GM21723 (cell line): ENCODE measurements around the gene ATP8A1.

ENCODE experiments used
- ATAC-seq: cut with Tn5 transposase; IDR thresholded peaks from one replicate; pipeline ENCODE4 v1.9.1; 2021; ENCODE audit warnings: mild to moderate bottlenecking, moderate library complexity; ENCODE audit not compliant: unreplicated experiment

The ATP8A1 gene

DNA sequence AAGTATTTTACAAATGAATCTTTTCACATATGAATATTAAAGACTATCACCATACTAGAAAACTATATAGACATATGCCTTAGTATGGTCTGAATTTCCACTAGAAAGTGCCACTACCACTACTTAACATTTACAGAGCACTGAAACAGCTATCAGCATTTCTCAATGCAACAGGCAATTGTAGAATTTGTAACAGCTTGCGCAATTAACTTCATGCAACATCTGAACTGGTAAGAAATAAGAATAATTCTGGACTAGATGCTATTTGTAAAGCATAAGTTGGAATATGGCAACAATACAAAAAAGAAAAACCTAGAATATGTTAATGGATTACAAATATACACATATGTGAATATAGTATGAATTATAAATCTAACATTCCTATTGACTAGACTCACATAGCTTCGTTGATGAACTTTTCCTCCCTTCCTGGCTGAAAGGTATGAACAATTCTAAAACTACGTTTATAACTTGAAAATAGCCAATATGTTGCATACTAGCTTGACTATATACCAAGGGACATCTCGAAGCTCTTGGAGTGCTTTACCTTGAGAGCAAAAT, 82.0 kb downstream of the ATP8A1 start:
- ATAC-seq, result no peak

DNA sequence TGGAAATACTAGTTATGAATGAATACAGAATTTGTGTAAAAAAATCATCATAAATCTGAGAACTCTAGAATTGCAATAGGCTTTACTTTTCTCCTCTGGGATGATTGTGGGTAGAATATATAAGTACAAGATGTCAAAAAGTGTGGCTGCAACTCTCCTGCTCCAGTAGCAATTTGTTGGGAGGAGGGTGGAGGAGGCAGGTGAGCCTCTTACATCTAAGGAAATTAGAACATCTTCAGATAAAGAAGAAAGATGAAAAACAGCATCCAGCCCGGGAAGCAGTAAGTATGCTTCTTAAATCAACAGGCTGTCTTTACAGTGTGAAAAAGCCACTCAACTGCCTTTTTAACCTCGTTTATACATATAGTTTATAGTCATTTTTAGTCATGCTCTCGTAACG, 83.7 kb downstream of the ATP8A1 start:
- ATAC-seq, result no peak

- no peak for ATAC-seq
Measured at GRCh38 chr4:42570221-42570620, 86.7 kb downstream of the ATP8A1 start.

DNA sequence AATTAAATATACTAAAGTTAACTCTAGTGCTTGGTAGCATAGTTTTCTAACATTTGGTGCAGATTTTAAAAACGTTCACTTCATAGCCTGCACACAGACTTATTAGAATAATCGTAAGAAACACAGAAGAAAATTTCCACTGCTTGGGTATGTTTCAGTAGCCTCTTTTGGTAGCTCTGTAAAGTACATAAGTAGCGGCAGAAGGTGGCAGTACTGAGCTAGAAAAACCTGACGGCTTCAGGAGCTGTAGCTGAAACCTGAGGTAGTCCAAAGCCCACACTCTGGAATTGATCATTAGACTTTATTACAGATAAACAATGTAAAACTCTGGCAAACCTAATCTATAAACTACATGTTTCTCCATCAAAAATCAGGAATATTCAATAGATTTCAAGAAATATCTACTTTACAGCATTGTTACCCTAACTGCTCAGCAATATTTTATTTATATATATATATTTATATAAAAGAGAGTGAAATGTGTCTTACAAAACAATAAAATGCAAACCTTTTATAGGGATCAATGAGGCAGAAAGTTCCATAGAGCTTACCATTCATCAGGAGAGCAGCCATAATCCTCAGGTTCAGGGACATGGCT, 88.2 kb downstream of the ATP8A1 start:
- peak; percentile 98 for ATAC-seq

- ATAC-seq, result no peak
Measured at GRCh38 chr4:42566835-42567234, 90.1 kb downstream of the ATP8A1 start.

GRCh38 chr4:42562016-42562415, 94.9 kb downstream of the ATP8A1 start:
- no peak for ATAC-seq

- no peak for ATAC-seq
Measured at GRCh38 chr4:42561031-42561430, 95.9 kb downstream of the ATP8A1 start.

DNA sequence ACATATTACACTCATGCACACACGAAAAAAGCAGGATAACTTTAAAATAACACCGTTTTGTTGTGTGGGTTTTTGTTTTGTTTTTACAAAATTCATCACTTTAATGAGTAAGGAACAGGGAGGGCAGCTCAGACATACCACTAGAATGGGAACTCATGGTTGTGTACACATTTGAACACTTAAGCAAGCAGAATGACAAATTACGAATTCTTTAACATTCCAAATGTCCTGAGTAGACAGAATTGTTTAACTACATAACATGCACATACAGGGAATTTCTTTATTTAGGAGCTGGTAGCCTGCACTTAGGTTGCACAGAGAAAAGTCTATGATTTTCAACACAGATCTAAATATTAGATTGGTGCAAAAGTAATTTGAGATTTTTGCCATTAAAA, 96.4 kb downstream of the ATP8A1 start:
- ATAC-seq, result no peak

- no peak for ATAC-seq
Measured at GRCh38 chr4:42558156-42558555, 98.7 kb downstream of the ATP8A1 start.

- no peak for ATAC-seq
Measured at GRCh38 chr4:42555828-42556227, 101.1 kb downstream of the ATP8A1 start.

GRCh38 chr4:42554072-42554471, 102.8 kb downstream of the ATP8A1 start:
- ATAC-seq, result no peak

DNA sequence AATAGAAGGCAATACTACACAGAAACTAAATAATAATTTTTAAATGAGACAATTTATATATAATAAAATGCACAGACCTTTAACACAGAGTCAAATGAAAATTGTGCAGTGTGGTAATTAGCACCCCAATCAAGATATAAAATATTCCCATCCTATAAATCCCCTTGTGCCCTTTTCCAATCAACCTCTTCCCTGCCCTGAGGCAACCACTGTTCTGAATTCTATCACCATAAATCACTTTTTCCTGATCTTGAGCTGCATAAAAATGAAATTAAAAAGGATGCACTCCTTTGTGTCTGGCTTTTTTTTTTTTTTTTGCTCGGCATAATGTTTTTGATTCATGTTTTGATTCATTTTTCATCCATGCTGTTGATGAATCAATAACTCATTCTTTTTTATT, 107.0 kb downstream of the ATP8A1 start:
- no peak for ATAC-seq

- no peak for ATAC-seq
Measured at GRCh38 chr4:42547805-42548204, 109.1 kb downstream of the ATP8A1 start.

- ATAC-seq, result no peak
Measured at GRCh38 chr4:42543762-42544161, 113.1 kb downstream of the ATP8A1 start.

DNA sequence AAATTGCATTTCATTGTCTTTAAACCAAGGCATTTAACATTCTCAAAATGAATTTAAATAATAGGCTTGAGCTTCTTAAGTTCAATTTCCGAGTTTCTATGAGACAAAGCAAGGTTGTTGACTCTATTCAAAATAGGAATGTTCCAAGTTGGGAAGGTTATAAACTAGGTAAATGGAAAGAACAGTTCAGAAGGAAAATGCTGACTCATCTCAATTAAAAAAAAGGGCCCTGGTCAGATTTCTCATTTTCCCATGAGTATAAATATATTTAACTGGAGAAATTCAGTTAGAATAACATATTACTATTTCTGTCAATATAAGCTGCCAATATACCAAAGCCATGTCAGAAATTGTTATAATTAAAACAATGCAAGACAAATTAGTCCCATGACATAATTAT, 113.8 kb downstream of the ATP8A1 start:
- ATAC-seq, result no peak

- no peak for ATAC-seq
Measured at GRCh38 chr4:42541647-42542046, 115.3 kb downstream of the ATP8A1 start.

DNA sequence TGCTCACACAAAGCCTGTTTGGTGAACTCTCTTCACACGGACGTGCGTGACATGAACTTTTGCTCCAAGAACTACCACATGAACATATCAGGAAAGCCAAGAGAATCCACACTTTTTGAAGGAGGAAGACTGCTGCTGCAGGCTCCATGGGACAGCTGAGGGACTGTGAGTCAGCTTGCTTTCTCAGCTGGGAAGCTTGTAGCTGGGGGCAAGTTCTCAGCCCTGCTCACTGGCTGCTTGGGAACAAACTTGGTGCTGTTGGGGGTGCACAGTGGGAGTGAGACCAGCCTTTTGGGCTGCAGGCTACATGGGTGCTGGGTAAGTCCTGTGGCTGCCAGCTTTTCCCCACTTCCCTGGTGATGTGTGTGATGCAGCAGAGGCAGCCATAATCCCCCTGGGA, 123.9 kb downstream of the ATP8A1 start:
- ATAC-seq, result no peak

GRCh38 chr4:42531341-42532030, 125.4 kb downstream of the ATP8A1 start:
- no peak for ATAC-seq

- no peak for ATAC-seq
Measured at GRCh38 chr4:42523066-42523718, 133.7 kb downstream of the ATP8A1 start.

GRCh38 chr4:42519803-42520417, 137.0 kb downstream of the ATP8A1 start:
- no peak for ATAC-seq

GRCh38 chr4:42515156-42515884, 141.6 kb downstream of the ATP8A1 start:
- ATAC-seq, result peak; percentile 62
